Dendritic cell treated with granulocyte-macrophage colony-stimulating factor and Interleukin-4, amounts not matched to agents 40 ng/mL and 50 ng/mL, for 4 days (primary cell): ENCODE measurements around the gene TMEM178B.
"Not testable (repeated sequence)": the region's sequence is repeated elsewhere in the genome, so short reads cannot be mapped to it uniquely, and the experiment has no call there.

Experiments
- H3K27ac Mint-ChIP-seq: one replicate; pipeline ENCODE4 v1.8.0; 2022; ENCODE audit warnings: mild to moderate bottlenecking, mixed read lengths
- H3K27me3 Mint-ChIP-seq: one replicate; pipeline ENCODE4 v1.8.0; 2022; ENCODE audit warnings: mild to moderate bottlenecking, mixed read lengths
- H3K36me3 Mint-ChIP-seq: one replicate; pipeline ENCODE4 v1.8.0; 2022; ENCODE audit warnings: low read depth, mixed read lengths
- H3K4me1 Mint-ChIP-seq: one replicate; pipeline ENCODE4 v1.8.0; 2022; ENCODE audit warnings: low read depth, mixed read lengths
- H3K4me3 Mint-ChIP-seq: one replicate; pipeline ENCODE4 v1.8.0; 2022; ENCODE audit warnings: mild to moderate bottlenecking, moderate library complexity, mixed read lengths
- H3K9me3 Mint-ChIP-seq: one replicate; pipeline ENCODE4 v1.8.0; 2022; ENCODE audit warnings: mixed read lengths
- intact Hi-C: fragments of 100-400 bp; cut with micrococcal nuclease; formaldehyde crosslinking; loops from one replicate; pipeline ENCODE4 v1.15.0; 2022

Gene TMEM178B

GRCh38 chr7:141165521-141165920 lies 91.7 kb downstream of the TMEM178B start:
- Mint-ChIP-seq H3K4me1 (no peaks in the 10 kb centered on the region), H3K27ac (no peak overlapping the region), H3K9me3 (no peaks in the 10 kb centered on the region), H3K4me3 (no peak overlapping the region), H3K27me3 (peaks cover 2% of the 10 kb centered on the region), H3K36me3 (no peaks in the 10 kb centered on the region)
- intact Hi-C loops: no loop called here

DNA sequence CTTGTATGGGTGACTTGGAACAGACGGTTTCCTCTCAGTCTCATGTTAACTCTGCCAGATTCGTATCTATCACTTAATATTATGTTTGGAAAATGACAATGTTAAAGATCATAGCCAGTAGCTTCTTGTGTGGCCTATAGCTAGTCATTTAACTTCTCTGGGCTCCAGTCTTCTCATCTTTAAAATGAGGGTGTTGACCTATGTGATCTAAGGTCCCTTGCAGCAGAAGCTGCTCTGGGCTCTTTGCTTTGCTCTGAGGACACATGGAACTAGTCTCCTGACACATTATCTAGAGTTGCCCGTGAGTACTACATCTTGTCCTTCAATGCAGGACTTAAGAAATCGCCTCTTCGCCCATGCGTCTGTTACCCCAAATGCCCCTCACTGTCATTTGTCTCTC lies 93.1 kb downstream of the TMEM178B start:
- Mint-ChIP-seq H3K36me3 (no peaks in the 10 kb centered on the region), H3K27me3 (peaks cover 2% of the 10 kb centered on the region), H3K4me1 (no peaks in the 10 kb centered on the region), H3K4me3 (no peak overlapping the region), H3K9me3 (no peaks in the 10 kb centered on the region), H3K27ac (no peak overlapping the region)
- intact Hi-C loops: no loop called here

DNA sequence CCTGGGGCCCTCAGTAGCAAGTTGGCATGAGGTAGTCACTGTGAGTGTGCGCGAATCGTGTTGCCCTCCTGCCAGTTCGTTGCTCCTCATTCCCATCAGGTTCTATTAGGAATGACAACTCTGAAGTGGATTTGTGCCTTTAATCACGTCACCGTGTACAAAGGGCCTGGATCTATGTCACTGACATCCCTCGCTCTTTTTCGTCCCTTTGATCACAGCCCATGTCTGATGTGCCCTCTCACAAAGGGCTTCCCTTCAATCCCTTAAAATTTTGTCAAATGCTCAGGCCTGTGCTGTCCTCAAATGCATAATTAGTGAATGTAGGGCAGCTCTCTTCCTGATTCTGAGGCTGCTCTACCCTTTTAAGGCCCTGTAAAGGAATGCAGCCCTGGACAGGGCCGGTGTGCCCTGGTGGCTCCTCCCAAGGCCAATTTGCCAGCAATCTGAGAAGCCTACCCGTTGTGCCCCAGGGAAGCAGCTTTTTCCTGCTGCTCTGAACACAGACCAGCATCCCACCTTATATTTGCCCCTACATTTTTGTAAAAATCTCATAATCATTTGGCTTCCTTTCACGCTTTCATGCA lies 93.6 kb downstream of the TMEM178B start:
- H3K27me3 Mint-ChIP-seq: peaks cover 2% of the 10 kb centered on the region
- H3K4me3 Mint-ChIP-seq: no peak overlapping the region
- no peaks in the 10 kb centered on the region for H3K4me1 Mint-ChIP-seq
- H3K9me3 Mint-ChIP-seq: no peaks in the 10 kb centered on the region
- H3K36me3 Mint-ChIP-seq: no peaks in the 10 kb centered on the region
- intact Hi-C loops: no loop called here
- H3K27ac Mint-ChIP-seq: no peak overlapping the region

DNA sequence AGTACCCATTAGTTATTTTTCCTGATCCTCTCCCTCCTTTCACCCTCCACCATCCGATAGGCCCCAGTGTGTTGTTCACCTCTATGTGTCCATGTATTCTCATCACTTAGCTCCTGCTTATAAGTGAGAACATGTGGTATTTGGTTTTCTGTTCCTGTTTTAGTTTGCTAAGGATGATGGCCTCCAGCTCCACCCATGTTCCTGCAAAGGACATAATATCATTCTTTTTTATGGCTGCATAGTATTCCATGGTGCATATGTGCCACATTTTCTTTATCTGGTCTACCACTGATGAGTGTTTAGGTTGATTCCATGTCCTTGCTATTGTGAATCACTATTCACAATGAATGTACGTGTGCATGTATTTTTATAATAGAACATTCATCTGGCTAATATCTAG lies 95.3 kb downstream of the TMEM178B start:
- H3K9me3 Mint-ChIP-seq, H3K4me1 Mint-ChIP-seq, H3K36me3 Mint-ChIP-seq, intact Hi-C loops, H3K4me3 Mint-ChIP-seq, H3K27ac Mint-ChIP-seq, H3K27me3 Mint-ChIP-seq: not testable (repeated sequence)

DNA sequence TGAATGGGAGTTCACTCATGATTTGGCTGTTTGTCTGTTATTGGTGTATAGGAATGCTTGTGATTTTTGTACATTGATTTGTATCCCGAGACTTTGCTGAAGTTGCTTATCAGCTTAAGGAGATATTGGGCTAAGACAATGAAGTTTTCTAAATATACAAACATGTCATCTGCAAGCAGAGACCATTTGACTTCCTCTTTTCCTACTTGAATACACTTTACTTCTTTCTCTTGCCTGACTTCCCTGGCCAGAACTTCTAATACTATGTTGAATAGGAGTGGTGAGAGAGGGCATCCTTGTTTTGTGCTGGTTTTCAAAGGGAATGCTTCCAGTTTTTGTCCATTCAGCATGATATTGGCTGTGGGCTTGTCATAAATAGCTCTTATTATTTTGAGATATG lies 101.9 kb downstream of the TMEM178B start:
- H3K4me3 Mint-ChIP-seq, intact Hi-C loops, H3K4me1 Mint-ChIP-seq: not testable (repeated sequence)

DNA sequence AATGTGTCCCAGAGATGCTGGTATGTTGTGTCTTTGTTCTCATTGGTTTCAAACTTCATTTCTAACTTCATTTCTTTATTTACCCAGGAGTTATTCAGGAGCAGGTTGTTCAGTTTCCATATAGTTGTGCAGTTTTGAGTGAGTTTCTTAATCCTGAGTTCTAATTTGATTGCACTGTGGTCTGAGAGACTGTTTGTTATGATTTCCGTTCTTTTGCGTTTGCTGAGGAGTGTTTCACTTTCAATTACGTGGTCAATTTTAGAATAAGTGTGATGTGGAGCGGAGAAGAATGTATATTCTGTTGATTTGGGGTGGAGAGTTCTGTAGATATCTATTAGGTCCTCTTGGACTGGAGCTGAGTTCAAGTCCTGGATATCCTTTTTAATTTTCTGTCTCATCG lies 103.3 kb downstream of the TMEM178B start:
- H3K27me3 Mint-ChIP-seq, H3K27ac Mint-ChIP-seq, intact Hi-C loops, H3K36me3 Mint-ChIP-seq, H3K4me3 Mint-ChIP-seq, H3K9me3 Mint-ChIP-seq, H3K4me1 Mint-ChIP-seq: not testable (repeated sequence)

More for the DNA sequence above, 101.9 kb downstream of the TMEM178B start:
- not testable (repeated sequence) for H3K27ac Mint-ChIP-seq, H3K9me3 Mint-ChIP-seq, H3K27me3 Mint-ChIP-seq, H3K36me3 Mint-ChIP-seq

- no peaks in the 10 kb centered on the region for H3K9me3 Mint-ChIP-seq
- no peaks in the 10 kb centered on the region for H3K4me1 Mint-ChIP-seq
- intact Hi-C loops: no loop called here
- H3K27me3 Mint-ChIP-seq: peaks cover 2% of the 10 kb centered on the region
- no peak overlapping the region for H3K27ac Mint-ChIP-seq
- no peaks in the 10 kb centered on the region for H3K36me3 Mint-ChIP-seq
- H3K4me3 Mint-ChIP-seq: no peak overlapping the region
Measured at GRCh38 chr7:141178486-141179135, 104.7 kb downstream of the TMEM178B start.

GRCh38 chr7:141181812-141182211 lies 107.9 kb downstream of the TMEM178B start:
- Mint-ChIP-seq H3K27me3 (no peaks in the 10 kb centered on the region), H3K4me1 (no peaks in the 10 kb centered on the region), H3K4me3 (no peak overlapping the region), H3K36me3 (no peaks in the 10 kb centered on the region), H3K27ac (no peak overlapping the region), H3K9me3 (no peaks in the 10 kb centered on the region)
- intact Hi-C loops: no loop called here

- Mint-ChIP-seq H3K27me3 (no peaks in the 10 kb centered on the region), H3K36me3 (no peaks in the 10 kb centered on the region), H3K27ac (no peak overlapping the region), H3K9me3 (no peaks in the 10 kb centered on the region), H3K4me1 (no peaks in the 10 kb centered on the region), H3K4me3 (no peak overlapping the region)
- intact Hi-C loops: no loop called here
Measured at GRCh38 chr7:141184532-141185190, 110.8 kb downstream of the TMEM178B start.

- H3K4me1 Mint-ChIP-seq: no peaks in the 10 kb centered on the region
- no peak overlapping the region for H3K4me3 Mint-ChIP-seq
- H3K27me3 Mint-ChIP-seq: no peaks in the 10 kb centered on the region
- H3K36me3 Mint-ChIP-seq: no peaks in the 10 kb centered on the region
- intact Hi-C loops: no loop called here
- no peak overlapping the region for H3K27ac Mint-ChIP-seq
- no peaks in the 10 kb centered on the region for H3K9me3 Mint-ChIP-seq
Measured at GRCh38 chr7:141185369-141185967, 111.6 kb downstream of the TMEM178B start.

DNA sequence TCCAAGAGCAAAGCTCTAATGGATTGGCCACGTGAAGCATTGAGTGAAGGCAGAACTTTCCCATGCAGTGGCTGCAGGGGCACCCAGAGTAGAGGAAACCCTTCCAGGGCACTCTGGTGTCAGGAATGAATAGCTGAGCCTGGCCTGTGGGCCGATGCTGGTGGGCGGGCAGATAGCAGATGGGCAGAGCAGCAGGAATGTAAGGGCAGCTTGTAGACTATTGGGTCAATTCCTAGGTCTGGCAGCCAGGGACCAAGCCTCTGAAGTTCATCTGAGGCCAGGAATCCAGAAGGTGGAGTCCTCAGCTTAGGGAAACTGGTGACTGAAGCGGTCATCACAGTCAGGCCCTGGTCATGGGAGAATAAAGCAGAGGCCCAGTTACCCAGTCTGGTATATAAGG lies 115.4 kb downstream of the TMEM178B start:
- peaks cover 6% of the 10 kb centered on the region for H3K9me3 Mint-ChIP-seq
- no peaks in the 10 kb centered on the region for H3K36me3 Mint-ChIP-seq
- no peak overlapping the region for H3K27ac Mint-ChIP-seq
- no peaks in the 10 kb centered on the region for H3K27me3 Mint-ChIP-seq
- no peaks in the 10 kb centered on the region for H3K4me1 Mint-ChIP-seq
- intact Hi-C loops: no loop called here
- H3K4me3 Mint-ChIP-seq: no peak overlapping the region

- peaks cover 19% of the 10 kb centered on the region for H3K9me3 Mint-ChIP-seq
- no peak overlapping the region for H3K4me3 Mint-ChIP-seq
- no peaks in the 10 kb centered on the region for H3K36me3 Mint-ChIP-seq
- H3K27ac Mint-ChIP-seq: no peak overlapping the region
- no peaks in the 10 kb centered on the region for H3K27me3 Mint-ChIP-seq
- H3K4me1 Mint-ChIP-seq: peaks cover 2% of the 10 kb centered on the region
- intact Hi-C loops: no loop called here
Measured at GRCh38 chr7:141190495-141190894, 116.6 kb downstream of the TMEM178B start.

- Mint-ChIP-seq H3K4me1 (peaks cover 6% of the 10 kb centered on the region), H3K9me3 (peaks cover 27% of the 10 kb centered on the region), H3K27ac (no peak overlapping the region), H3K4me3 (no peak overlapping the region), H3K27me3 (no peaks in the 10 kb centered on the region), H3K36me3 (no peaks in the 10 kb centered on the region)
- intact Hi-C loops: no loop called here
Measured at GRCh38 chr7:141191277-141191676, 117.4 kb downstream of the TMEM178B start.

GRCh38 chr7:141193066-141193465 lies 119.2 kb downstream of the TMEM178B start:
- H3K27ac Mint-ChIP-seq: no peak overlapping the region
- no peaks in the 10 kb centered on the region for H3K27me3 Mint-ChIP-seq
- H3K4me3 Mint-ChIP-seq: no peak overlapping the region
- H3K4me1 Mint-ChIP-seq: peaks cover 6% of the 10 kb centered on the region
- intact Hi-C loops: no loop called here
- H3K36me3 Mint-ChIP-seq: no peaks in the 10 kb centered on the region
- peaks cover 34% of the 10 kb centered on the region for H3K9me3 Mint-ChIP-seq
